Caki2 (cell line): ENCODE measurements around the gene KDM2B. TPM values are rescaled to one million over a fixed set of nuclear protein-coding genes. Genes with fewer than 3 reads are reported as not detected.
A peak's percentile ranks its signal among the peaks of the same experiment; 100 is the strongest.
"Not testable (repeated sequence)": the region's sequence is repeated elsewhere in the genome, so short reads cannot be mapped to it uniquely, and the experiment has no call there.

Experiments
- DNase-seq: peaks from one replicate; pipeline ENCODE4 v3.0.0-alpha.2; 2015; ENCODE audit warnings: low read depth
- in situ Hi-C: cut with HindIII; loops from 2 replicates; pipeline ENCODE4 v1.10.0; 2016; ENCODE audit warnings: low sequenced_read_pairs, low pct_unique_long_range_greater_than_20kb, mixed read lengths
- total RNA-seq: library from RNA; depleted of rRNA; stranded (reverse); fragments of >200 nt; shearing (Covaris generic); gene quantifications from 2 replicates; pipeline ENCODE4 v1.2.3, GENCODE V29; 2014; ENCODE audit warnings: low replicate concordance

Gene KDM2B
- total RNA-seq, 1 experiment from 2014 or later, result 25.8 TPM

- DNase-seq, result no peak
- in situ Hi-C loops, result no loop called here
Measured at GRCh38 chr12:121595520-121595919, 14.7 kb upstream of the KDM2B start.

GRCh38 chr12:121592320-121592719 lies 11.5 kb upstream of the KDM2B start:
- DNase-seq, result no peak
- in situ Hi-C loops, result no loop called here

GRCh38 chr12:121590476-121591143 lies 9.8 kb upstream of the KDM2B start:
- DNase-seq, result no peak
- in situ Hi-C loops, result no loop called here

- in situ Hi-C loops, DNase-seq: not testable (repeated sequence)
Measured at GRCh38 chr12:121584885-121585284, 4.1 kb upstream of the KDM2B start.

DNA sequence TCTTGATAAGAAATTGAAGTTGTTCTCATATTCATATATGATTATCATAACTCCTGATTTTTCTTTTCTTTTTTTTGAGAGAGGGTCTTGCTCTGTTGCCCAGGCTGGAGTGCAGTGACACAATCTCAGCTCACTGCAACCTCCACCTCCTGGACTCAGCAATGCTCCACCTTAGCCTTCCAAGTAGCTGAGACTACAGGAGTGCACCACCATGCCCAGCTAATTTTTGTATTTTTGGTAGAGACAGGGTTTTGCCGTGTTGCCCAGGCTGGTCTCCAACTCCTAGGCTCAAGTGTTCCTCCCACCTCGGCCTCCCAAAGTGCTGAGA lies 2.5 kb upstream of the KDM2B start:
- in situ Hi-C loops, DNase-seq: not testable (repeated sequence)

DNA sequence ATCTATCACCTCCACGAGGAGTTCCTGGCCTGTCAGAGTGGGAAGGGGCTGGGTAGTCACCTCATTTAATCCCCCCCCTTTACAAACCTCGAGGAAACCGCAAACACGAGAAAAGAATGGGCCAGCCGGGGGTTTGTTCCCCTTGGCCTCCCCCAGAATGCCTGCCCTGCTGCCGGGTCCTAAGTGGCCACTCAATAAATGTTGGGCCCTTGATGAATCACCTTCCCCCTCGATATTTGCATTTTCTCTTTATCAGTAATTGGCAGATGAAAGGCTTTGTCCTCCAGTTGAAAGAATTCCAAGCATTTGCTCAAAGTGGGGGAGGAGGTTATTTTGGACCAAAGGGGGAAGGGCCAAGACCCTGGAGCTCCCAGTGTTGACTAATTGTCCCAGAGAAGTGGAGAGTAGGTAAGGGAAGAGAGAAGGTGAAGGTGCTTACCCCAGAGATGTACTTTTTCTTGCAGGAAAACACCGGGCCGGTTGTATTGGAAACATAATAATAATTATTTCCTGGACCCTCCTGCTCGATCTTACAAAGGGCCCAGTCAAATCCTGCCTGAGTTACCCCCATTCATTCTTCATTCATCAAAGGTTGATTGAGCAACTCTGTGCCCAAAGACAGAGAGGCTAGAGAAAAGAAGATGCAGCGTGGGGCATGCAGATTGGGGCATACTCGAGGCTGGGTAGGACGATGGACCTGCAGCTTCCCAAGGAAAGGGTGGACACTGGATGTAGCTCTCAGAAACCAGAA lies 1.9 kb upstream of the KDM2B start:
- DNase-seq, result peak; percentile 19
- in situ Hi-C loops, result no loop called here

GRCh38 chr12:121581686-121582429 lies 1.0 kb upstream of the KDM2B start:
- in situ Hi-C loops, result no loop called here
- DNase-seq, result peak; percentile 59

DNA sequence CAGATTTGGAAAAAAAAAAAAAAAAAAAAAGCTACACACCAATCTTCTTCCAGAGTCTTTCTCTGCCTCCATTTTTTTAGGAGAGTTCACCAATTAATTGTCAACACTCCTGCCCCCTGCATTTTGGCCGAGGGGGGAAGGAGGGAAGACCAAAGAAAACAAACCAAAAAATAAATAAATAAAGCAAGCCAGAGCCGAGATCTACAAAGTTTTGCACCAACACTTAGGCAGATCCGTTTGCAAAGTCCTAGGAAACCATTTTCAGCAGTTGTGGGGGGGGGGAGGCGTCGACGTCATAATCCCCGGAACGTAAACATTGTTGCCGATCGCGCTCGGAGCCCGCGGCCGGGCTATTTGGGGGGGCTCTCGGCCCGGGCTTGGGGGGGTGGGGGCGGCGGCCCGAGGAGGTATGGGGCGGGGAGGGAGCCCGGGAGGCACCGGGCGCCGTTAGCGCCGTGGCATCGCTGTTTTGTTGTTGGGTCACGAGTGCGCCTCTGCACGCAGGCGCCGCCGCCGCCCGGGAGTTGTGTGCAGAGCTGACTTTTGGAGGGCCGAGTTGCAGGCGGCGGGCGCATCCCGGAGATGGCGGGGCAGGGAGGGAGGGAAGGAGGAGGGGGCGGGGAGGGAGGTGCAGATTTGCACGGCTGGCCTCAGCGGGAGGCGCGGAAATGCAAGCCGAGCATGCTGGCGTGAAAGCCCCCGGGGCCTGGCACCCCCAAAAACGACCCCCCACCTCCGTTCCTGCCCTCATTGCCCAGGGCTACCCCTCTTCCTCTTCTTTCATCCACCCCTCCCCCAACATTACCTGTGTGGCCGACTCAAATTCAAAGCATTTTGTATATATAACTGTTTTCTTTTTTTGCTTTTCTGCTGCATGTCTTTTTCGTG lies 598 bp downstream of the KDM2B start:
- in situ Hi-C loops, result no loop called here
- DNase-seq, result peak; percentile 48

GRCh38 chr12:121579190-121579791 lies 1.5 kb downstream of the KDM2B start:
- in situ Hi-C loops, result no loop called here
- DNase-seq, result no peak

- in situ Hi-C loops, result no loop called here
- DNase-seq, result no peak
Measured at GRCh38 chr12:121578230-121579189, 2.3 kb downstream of the KDM2B start.

- DNase-seq, result peak; percentile 57
- in situ Hi-C loops, result no loop called here
Measured at GRCh38 chr12:121577443-121578180, 3.2 kb downstream of the KDM2B start.

- in situ Hi-C loops, result no loop called here
- DNase-seq, result peak; percentile 62
Measured at GRCh38 chr12:121576851-121577391, 3.9 kb downstream of the KDM2B start.

GRCh38 chr12:121575952-121576625 lies 4.7 kb downstream of the KDM2B start:
- DNase-seq, result no peak
- in situ Hi-C loops, result no loop called here

- no peak for DNase-seq
- in situ Hi-C loops, result no loop called here
Measured at GRCh38 chr12:121575051-121575450, 5.8 kb downstream of the KDM2B start.

DNA sequence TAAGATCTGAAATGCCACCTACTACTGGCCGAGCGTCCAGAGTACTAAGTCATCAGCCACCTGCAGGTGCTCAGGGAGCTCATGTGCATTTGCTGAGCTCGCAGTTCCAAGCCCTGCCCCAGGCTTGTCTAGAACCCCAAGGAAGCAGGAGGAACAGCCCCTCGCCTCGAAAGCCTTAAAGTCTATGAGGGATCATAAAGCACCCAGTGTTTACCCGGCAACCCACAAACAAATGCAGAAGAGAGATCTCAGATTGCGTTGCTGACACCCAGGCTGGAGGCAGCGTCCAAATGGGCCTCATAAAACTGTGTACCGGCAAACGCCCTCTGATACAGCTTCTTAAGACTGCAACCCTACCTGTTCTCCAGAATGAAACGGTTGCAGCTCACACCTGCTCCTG lies 6.8 kb downstream of the KDM2B start:
- DNase-seq, result no peak
- in situ Hi-C loops, result no loop called here

GRCh38 chr12:121571920-121572319 lies 8.9 kb downstream of the KDM2B start:
- in situ Hi-C loops, result no loop called here
- DNase-seq, result no peak
